Thoracic aorta (tissue), 2 donors: ENCODE data around the gene RSPH10B. TPM values are rescaled to one million over a fixed set of nuclear protein-coding genes. Genes with fewer than 3 reads are reported as not detected.

ENCODE experiments used
- total RNA-seq, 2 donors: library from RNA; depleted of rRNA; stranded (reverse); fragments of >200 nt; gene quantifications; one replicate each; pipeline versions ENCODE4 v1.1.0 to v1.2.3, GENCODE V29; 2016

Gene RSPH10B
- total RNA-seq, 2 donors from 2014 or later = 0.14 TPM; not detected in 1

Other genes with a start within 250 kb of the RSPH10B start
- gene RNF216, start 189.0 kb downstream of the RSPH10B start, total RNA-seq = 10 to 100 TPM; 50.0 to 58.3 TPM
- not detected for gene OCM, start 89.9 kb downstream of the RSPH10B start, total RNA-seq
- gene CCZ1, start 72.0 kb downstream of the RSPH10B start, total RNA-seq = 10 to 100 TPM; 44.7 to 57.6 TPM
- 10 to 100 TPM in 1 of 2 donors, 1 to 10 TPM in 1; 8.4 to 14.2 TPM for gene PMS2, start 38.4 kb upstream of the RSPH10B start, total RNA-seq
- 10 to 100 TPM; 37.0 to 47.1 TPM for gene AIMP2, start 38.6 kb upstream of the RSPH10B start, total RNA-seq
- gene ANKRD61, start 60.7 kb upstream of the RSPH10B start, total RNA-seq = not detected
- 100 to 1,000 TPM; 143 to 201 TPM for gene EIF2AK1, start 88.5 kb upstream of the RSPH10B start, total RNA-seq
- gene USP42, start 134.3 kb upstream of the RSPH10B start, total RNA-seq = 10 to 100 TPM in 1 of 2 donors, 1 to 10 TPM in 1; 6.1 to 10.2 TPM